HG02884 (cell line): ENCODE data around the gene UTS2B.

Source experiments
- ATAC-seq: cut with Tn5 transposase; IDR thresholded peaks from one replicate; pipeline ENCODE4 v1.9.1; 2021; ENCODE audit warnings: mild to moderate bottlenecking, moderate library complexity; ENCODE audit not compliant: unreplicated experiment

UTS2B gene

DNA sequence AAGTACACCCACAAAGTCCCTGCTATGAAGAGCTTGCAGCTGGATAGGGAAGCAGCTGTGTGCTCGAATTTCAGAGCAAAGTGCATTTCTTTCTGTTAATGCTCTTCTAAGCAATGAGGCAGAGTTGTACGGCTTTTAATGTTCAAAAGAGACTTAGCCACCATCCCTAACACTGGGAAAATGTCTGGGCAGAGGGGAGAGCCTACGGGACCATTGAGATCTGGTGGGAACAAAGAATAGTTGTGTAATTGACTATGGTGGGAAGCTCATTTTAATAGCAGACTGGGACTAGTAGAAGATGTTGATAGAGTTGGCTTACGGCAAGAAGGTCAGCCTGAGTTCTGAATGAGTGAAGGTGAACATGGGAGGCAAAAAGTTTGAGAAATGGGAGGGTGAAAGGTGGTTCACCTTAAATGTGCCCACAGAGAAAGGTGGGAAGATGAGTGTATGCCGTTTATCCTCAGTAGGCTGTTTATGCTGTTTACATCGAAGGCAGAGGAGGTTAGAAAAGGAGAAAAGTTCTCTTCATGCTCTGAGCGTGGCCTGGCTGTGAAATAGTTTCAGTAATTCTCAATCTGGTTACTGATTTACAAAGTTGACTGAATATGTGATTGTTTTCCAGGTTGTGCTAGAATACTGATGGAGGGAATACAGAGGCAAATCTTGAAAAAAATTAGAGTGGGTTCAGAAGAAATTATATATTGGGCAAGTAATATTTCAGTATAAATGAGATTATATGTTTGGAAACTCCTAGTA is 22.9 kb upstream of the UTS2B start:
- no peak for ATAC-seq

DNA sequence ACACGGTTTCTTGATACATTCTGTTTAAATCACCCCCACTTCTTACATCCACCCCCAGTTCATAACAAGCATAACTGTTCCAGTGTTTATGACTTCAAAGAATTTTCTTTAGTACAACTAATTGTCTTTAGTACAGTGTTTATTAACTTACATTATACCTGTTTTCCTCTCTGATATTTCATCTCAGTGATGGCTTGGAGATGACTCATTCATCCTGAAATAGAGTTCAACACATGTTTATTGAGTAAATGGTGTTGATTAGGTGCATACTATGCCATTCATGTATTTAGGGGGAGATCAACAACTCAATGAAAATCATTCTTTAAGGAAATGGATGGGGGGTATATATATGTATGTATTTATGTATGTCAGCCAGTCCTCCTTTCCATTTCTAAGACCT is 21.7 kb upstream of the UTS2B start:
- no peak for ATAC-seq

GRCh38 chr3:191350396-191351090 is 20.2 kb upstream of the UTS2B start:
- no peak for ATAC-seq

- no peak for ATAC-seq
These were observed 17.8 kb upstream of the UTS2B start for GRCh38 chr3:191348098-191348497.

DNA sequence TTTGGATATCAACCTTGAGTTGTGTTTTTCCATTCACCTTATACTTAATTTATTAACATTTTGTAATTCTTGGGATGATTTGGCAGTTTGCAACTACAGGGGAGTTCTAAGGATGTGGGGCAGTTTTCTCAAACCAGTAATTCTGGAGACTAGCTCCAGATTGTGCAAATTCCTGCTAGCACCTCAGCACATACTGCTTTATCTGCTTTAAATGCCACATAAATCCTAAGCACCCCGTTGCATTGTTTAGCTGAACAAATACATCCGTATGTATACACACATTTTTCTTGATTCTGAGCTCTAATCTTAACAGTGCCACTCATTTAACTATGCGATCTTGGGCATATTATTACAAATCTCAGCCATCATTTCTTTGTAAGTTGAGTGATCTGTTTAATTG is 16.9 kb upstream of the UTS2B start:
- no peak for ATAC-seq

DNA sequence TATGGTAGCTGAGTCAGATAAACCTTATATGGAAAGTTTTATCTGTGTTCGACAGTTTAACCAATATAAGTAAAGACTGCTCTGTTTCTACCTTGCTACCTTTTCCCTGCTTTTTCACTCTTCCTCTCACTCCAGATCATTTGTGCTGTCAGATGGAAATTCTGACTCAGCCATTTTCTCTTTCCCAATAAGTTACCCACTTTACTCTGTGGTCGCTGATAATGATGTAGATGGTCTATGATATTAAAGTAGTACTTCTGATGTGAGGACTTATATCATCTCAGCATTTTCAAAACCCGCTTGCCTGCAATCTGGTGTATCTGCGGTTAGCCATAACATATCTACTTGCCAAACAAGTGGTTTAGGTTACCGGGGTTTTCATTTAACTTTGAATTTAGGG is 15.0 kb upstream of the UTS2B start:
- ATAC-seq: no peak

GRCh38 chr3:191343913-191344312 is 13.6 kb upstream of the UTS2B start:
- ATAC-seq: no peak

DNA sequence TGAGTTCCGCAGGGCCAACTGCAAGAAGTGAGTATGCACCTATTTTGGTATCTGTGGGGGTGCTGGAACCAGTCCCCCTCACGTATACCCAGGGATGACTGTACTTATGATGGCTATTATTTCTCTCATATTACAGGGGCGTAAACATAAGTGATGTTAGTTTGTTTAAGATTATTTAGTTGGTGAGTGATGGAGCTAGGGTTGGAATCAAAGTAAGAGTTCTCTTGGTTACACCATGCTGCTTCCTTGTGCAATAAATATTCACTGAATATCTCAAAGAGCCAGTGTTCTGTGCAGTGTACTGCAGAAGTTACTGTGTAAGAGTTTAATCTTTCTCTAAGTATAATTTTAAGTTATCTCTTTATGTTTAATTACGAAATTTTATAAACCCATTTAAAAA is 12.8 kb upstream of the UTS2B start:
- ATAC-seq: no peak

DNA sequence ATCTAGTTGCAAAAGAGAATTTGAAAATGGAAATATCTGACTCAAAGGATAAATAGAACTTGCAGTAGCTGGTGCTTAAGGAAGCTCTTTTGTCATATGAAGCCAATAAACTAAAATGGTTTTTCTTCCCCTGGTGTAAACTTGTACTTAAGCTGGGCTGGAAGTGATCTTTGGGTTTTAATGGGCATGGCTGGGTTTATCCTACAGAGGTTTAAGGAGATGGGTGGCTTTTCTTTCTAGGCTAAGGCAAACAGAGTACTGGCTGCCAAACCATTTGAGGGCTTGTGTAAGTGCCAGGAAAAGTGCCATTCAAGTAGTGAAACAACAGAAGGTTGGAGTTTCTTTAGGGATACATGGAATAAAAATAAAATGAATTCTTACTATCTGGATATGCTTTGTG is 12.1 kb upstream of the UTS2B start:
- no peak for ATAC-seq

DNA sequence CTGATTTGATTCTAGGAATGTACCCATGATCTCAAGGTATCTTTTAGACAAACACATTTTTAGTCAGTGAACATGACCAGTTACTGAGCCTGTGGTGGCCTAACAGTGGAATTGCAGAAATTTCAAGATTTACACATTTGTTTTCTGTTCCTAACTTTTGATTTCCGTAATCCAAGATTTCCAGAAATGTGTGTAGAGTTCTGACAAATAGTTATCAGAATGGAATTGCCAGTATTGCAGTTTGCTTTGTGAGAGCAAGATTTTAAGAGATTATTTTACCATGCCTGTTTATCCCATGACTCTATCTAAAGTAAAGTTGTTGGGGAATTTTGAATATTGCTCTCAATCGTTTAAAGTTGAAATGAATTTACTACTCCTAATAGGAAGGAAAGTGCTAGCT is 11.7 kb upstream of the UTS2B start:
- ATAC-seq: no peak

GRCh38 chr3:191340966-191341365 is 10.6 kb upstream of the UTS2B start:
- no peak for ATAC-seq

GRCh38 chr3:191340351-191340750 is 10.0 kb upstream of the UTS2B start:
- no peak for ATAC-seq

DNA sequence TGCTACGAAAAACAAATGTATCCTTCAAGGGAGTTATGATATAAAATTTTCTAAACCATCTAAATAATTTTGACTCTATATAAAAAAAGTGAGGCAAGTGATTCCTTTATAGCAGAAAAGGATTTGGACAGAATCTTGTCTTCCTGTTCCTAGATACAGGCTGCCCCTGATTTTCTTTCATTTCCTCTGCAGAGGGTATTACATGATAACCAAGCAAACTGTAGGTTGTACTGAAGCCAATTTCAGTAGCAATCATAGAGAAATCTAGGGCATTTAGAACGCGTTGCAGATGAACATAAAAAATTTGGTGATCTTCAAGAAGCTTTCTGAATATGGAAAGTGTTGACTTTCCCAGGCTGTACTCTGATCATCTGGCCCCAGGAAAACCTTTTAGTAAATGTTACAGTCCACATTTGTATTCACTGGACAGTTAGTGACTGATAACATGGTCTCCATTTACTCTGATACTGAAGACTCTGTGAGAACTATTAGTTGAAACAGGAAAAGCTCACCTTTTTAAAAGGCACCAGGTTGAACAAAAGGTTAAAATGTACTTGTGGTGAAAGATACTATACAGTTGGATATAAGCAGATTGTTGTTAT is 9.1 kb upstream of the UTS2B start:
- ATAC-seq: no peak

- no peak for ATAC-seq
These were observed 7.8 kb upstream of the UTS2B start for GRCh38 chr3:191338177-191338488.

GRCh38 chr3:191336833-191337232 is 6.5 kb upstream of the UTS2B start:
- ATAC-seq: no peak

- ATAC-seq: no peak
These were observed 4.1 kb upstream of the UTS2B start for GRCh38 chr3:191334346-191334893.

GRCh38 chr3:191333298-191333880 is 3.1 kb upstream of the UTS2B start:
- no peak for ATAC-seq

DNA sequence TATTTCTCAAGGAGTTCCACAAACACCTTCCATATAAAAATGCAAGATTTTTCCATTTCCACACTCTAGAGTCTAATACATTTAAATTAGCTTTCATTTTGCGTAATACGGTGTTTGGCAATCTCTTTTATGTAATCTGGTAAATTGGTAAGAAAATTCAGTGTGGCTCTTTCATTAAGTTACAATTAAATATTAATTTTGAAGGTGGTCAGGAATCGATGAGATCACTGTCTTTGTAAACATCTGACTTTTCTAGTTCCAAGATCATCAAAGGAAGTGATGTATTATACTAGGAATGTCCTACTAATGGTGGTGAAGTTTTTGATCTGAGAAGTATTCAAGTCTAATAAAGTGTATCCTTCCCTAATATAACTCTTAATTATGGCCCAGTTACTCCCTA is 1.1 kb upstream of the UTS2B start:
- no peak for ATAC-seq

GRCh38 chr3:191330530-191331048 is 263 bp upstream of the UTS2B start:
- no peak for ATAC-seq

DNA sequence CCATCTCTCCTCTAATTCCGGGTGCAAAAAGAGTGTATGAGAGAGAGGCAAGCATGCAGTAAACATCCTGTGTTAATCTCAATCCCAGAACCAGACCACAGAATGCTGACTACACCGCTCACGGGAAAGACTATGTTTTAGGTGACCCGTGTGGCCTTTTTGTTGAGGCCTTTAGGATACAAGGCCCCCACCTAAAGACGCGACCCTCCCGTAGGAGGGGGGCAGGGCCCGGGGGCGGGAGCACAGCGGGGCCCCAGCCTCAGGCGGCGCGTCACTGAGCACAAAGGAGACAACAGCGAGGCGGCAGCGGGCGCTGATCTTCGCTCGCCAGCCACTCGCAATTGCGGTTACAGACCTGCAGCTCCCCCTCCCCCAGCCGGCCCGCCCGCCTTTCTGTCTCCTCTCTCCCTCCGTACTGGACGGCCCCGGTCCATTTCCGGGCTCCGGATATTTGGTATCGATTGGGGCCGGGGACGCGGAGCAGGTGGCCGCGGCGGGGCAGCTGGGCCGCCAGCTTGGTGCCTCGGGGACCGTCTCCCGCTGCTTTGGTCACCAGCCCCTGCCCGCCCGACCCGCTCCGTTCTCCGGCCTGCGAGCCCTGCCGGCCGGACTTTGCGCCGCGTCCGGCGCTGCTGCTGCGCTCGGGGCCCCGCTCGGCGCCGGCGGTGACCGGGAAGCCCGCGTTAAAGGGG is 1.2 kb downstream of the UTS2B start, which contains the start of gene CCDC50:
Gene CCDC50 (plus strand): TSS at position 433 of the 692 bp plus-strand sequence. CDS start 281 bp downstream, outside the sequence.
- peak; percentile 74 for ATAC-seq
